HepG2 (cell line): ENCODE data around the gene CTDP1. TPM values are rescaled to one million over a fixed set of nuclear protein-coding genes. Genes with fewer than 3 reads are reported as not detected.

ENCODE experiments used
- ASH2L ChIP-seq: fragments of 300-600, 200-600 bp; sonication (generic); IDR thresholded peaks from 2 replicates; pipeline ENCODE4 v1.7.0; 2017; ENCODE audit warnings: low read depth, mild to moderate bottlenecking, moderate library complexity, mixed read lengths, low read length; ENCODE audit not compliant: insufficient read length
- CBFB ChIP-seq: sonication (generic); formaldehyde crosslinking; IDR thresholded peaks from 2 replicates; pipeline ENCODE4 v1.4.0; 2020; ENCODE audit warnings: missing genetic modification reagents
- CENPT ChIP-seq: sonication (generic); formaldehyde crosslinking; IDR thresholded peaks from 2 replicates; pipeline ENCODE4 v1.8.0; 2022; ENCODE audit warnings: low read depth, mild to moderate bottlenecking, moderate library complexity, missing genetic modification reagents
- CREB1 ChIP-seq, 2 experiments: fragments of 450-650 bp in 1 of 2; IDR thresholded peaks; 2 replicates each; pipeline ENCODE4 v1.6.1; 2016 to 2017; ENCODE audit warnings: control low read depth in 1 of 2, mild to moderate bottlenecking in 1 of 2, missing compliant biosample characterization in 1 of 2, missing genetic modification characterization in 1 of 2
- FOXK1 ChIP-seq: sonication (generic); formaldehyde crosslinking; IDR thresholded peaks from 2 replicates; pipeline ENCODE4 v1.4.0; 2020; ENCODE audit warnings: low read depth, missing genetic modification reagents, borderline replicate concordance
- HOXA3 ChIP-seq: sonication (generic); formaldehyde crosslinking; IDR thresholded peaks from 2 replicates; pipeline ENCODE4 v1.5.0; 2020; ENCODE audit warnings: missing genetic modification reagents
- MAFG ChIP-seq: sonication (generic); formaldehyde crosslinking; IDR thresholded peaks from 2 replicates; pipeline ENCODE4 v1.5.1; 2020; ENCODE audit warnings: mild to moderate bottlenecking, missing genetic modification reagents
- MED1 ChIP-seq: sonication (generic); formaldehyde crosslinking; IDR thresholded peaks from 2 replicates; pipeline ENCODE4 v1.4.0; 2020; ENCODE audit warnings: missing genetic modification reagents
- NFIC ChIP-seq: IDR thresholded peaks from 2 replicates; pipeline ENCODE4 v1.6.1; 2012; ENCODE audit warnings: mild to moderate bottlenecking, low read length, inconsistent platforms
- TAF1 ChIP-seq: sonication (generic); formaldehyde crosslinking; IDR thresholded peaks from 2 replicates; pipeline ENCODE4 v1.4.0; 2020; ENCODE audit warnings: missing genetic modification reagents
- TRIM22 ChIP-seq: fragments of 450-650 bp; IDR thresholded peaks from 2 replicates; pipeline ENCODE4 v1.6.1; 2017
- TSC22D2 ChIP-seq: sonication (generic); formaldehyde crosslinking; IDR thresholded peaks from 2 replicates; pipeline ENCODE4 v1.5.1; 2020; ENCODE audit warnings: missing genetic modification reagents, mild to moderate bottlenecking, borderline replicate concordance
- ZBTB33 ChIP-seq: sonication (generic); formaldehyde crosslinking; IDR thresholded peaks from 2 replicates; pipeline ENCODE4 v1.4.0; 2020; ENCODE audit warnings: missing genetic modification reagents
- ZBTB43 ChIP-seq: sonication (generic); formaldehyde crosslinking; conservative IDR thresholded peaks from 2 replicates; pipeline ENCODE4 v1.4.0; 2020; ENCODE audit warnings: missing genetic modification reagents
- ZBTB46 ChIP-seq: sonication (generic); formaldehyde crosslinking; IDR thresholded peaks from 2 replicates; pipeline ENCODE4 v1.4.0; 2020; ENCODE audit warnings: mild to moderate bottlenecking, missing genetic modification reagents, borderline replicate concordance
- ZMYM2 ChIP-seq: sonication (generic); formaldehyde crosslinking; IDR thresholded peaks from 2 replicates; pipeline ENCODE4 v1.8.0; 2022; ENCODE audit warnings: mild to moderate bottlenecking, missing genetic modification reagents
- ZNF512B ChIP-seq: sonication (generic); formaldehyde crosslinking; IDR thresholded peaks from 2 replicates; pipeline ENCODE4 v1.5.1; 2020; ENCODE audit warnings: missing genetic modification reagents, mild to moderate bottlenecking, borderline replicate concordance
- ZNF557 ChIP-seq: sonication (generic); formaldehyde crosslinking; IDR thresholded peaks from 2 replicates; pipeline ENCODE4 v1.4.0; 2020; ENCODE audit warnings: missing genetic modification reagents
- ZNF724P ChIP-seq: sonication (generic); formaldehyde crosslinking; IDR thresholded peaks from 2 replicates; pipeline ENCODE4 v1.8.0; 2022; ENCODE audit warnings: missing genetic modification reagents, borderline replicate concordance
- ZSCAN22 ChIP-seq: sonication (generic); formaldehyde crosslinking; IDR thresholded peaks from 2 replicates; pipeline ENCODE4 v1.4.0; 2020; ENCODE audit warnings: mild to moderate bottlenecking, missing genetic modification reagents
- polyA plus RNA-seq, 8 experiments: library from polyadenylated mRNA; depleted of rRNA in 3 of 8; stranded (reverse) in 7 of 8; unstranded in 1 of 8; fragments of >200 nt; fragmentation: Illumina TruSeq in 4 of 8; extraction: Trizol in 4 of 8; gene quantifications; 2 replicates each; pipeline versions ENCODE4 v1.2.1 to v1.2.3, GENCODE V29; 2011 to 2016; ENCODE audit warnings: low read depth in 4 of 8, missing spikeins in 1 of 8, mixed read lengths in 1 of 8; ENCODE audit not compliant: insufficient read depth in 1 of 8
- total RNA-seq, 5 experiments: library from RNA; depleted of rRNA; stranded (reverse); fragments of >200 nt; fragmentation: Illumina TruSeq; extraction: Trizol; gene quantifications; 2 replicates each; pipeline ENCODE4 v1.2.3, GENCODE V29; 2016; ENCODE audit warnings: low read depth in 1 of 5

The CTDP1 gene
- total and polyA plus RNA-seq, 2 of the 13 experiments (the other 11 are each of a cell fraction or from before 2014, with no cell fraction given), result 6.9 to 11.0 TPM

GRCh38 chr18:79680100-79680879 is 687 bp downstream of the CTDP1 start (continued):
- TF ChIP-seq ZNF512B (no peak), ASH2L (no peak), ZNF724P (CRISPR knock-in tag) (0 out of 2 replicates have a peak, but pooled peaks have one; percentile 23), TSC22D2 (CRISPR knock-in tag) (no peak), ZMYM2 (CRISPR knock-in tag) (no peak), CREB1 (IDR thresholded peaks at IDR 0.05) (peak; percentile 9; the same call in 1 of the 2 replicates), CREB1 (CRISPR knock-in tag; IDR thresholded peaks at IDR 0.05) (no peak), ZBTB46 (CRISPR knock-in tag) (no peak), ZBTB33 (CRISPR knock-in tag) (no peak), NFIC (no peak), TRIM22 (no peak), CBFB (CRISPR knock-in tag) (no peak), ZBTB43 (CRISPR knock-in tag) (no peak), MED1 (CRISPR knock-in tag) (0 out of 2 replicates have a peak, but pooled peaks have one; percentile 15), MAFG (CRISPR knock-in tag) (no peak), TAF1 (CRISPR knock-in tag) (no peak; the same call in 1 of the 2 replicates), ZSCAN22 (CRISPR knock-in tag) (no peak), ZNF557 (CRISPR knock-in tag) (no peak), FOXK1 (no peak), HOXA3 (CRISPR knock-in tag) (no peak), CENPT (CRISPR knock-in tag) (no peak)
